Nucleus accumbens (tissue), 56 donors: Measurements from ENCODE around the gene MAST1.
"Not testable (repeated sequence)": the region's sequence is repeated elsewhere in the genome, so short reads cannot be mapped to it uniquely, and the experiment has no call there.

Source experiments
- DNase-seq, 56 donors: peaks; one replicate each; lab custom pipeline; 2025; lab: John Stamatoyannopoulos, UW

The MAST1 gene

GRCh38 chr19:12800466-12800770 lies 37.9 kb upstream of the MAST1 start:
- no peak for DNase-seq

GRCh38 chr19:12800923-12801465 lies 37.3 kb upstream of the MAST1 start:
- DNase-seq = peak in 21 of 56 donors; percentile 18 to 56 (median 40)

- DNase-seq = peak in 50 of 56 donors; percentile 16 to 88 (median 67)
These were observed 36.6 kb upstream of the MAST1 start, which contains the start of the genes PRDX2 and THSD8 for GRCh38 chr19:12801466-12802266. Gene PRDX2, minus strand, starts transcription at chr19:12801800. Its CDS starts 539 bp downstream, at chr19:12801261. Gene THSD8, plus strand, starts transcription at chr19:12802069. Its CDS starts 3 bp downstream, at chr19:12802072.

- peak in 3 of 56 donors; percentile 23 to 49 (median 41) for DNase-seq
These were observed 35.8 kb upstream of the MAST1 start for GRCh38 chr19:12802267-12803106.

- no peak for DNase-seq
These were observed 34.3 kb upstream of the MAST1 start for GRCh38 chr19:12804051-12804450.

GRCh38 chr19:12806242-12807081 lies 31.9 kb upstream of the MAST1 start, which contains the start of gene RNASEH2A:
Gene RNASEH2A, plus strand, starts transcription at chr19:12806584. Its CDS starts 90 bp downstream, at chr19:12806674.
- DNase-seq = peak in 53 of 56 donors; percentile 45 to 92 (median 79)

DNA sequence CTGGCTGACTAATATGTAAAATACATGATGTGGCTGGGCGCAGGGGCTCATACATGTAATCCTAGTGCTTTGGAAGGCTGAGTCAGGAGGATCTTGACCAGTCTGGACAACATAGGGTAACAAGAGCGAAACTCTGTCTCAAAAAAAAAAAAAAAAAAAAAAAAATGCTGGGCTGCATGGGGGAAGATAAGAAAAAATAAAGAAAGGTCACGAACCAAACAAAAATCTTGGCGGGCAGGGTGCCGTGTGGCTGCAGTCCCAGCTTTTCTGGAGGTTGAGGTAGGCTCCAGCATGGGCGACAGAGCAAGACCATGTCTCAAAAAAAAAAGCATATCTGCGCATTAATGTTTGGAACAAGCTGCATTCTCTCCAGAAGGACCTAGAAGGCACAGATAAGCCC lies 23.2 kb upstream of the MAST1 start:
- no peak for DNase-seq

- DNase-seq = not testable (repeated sequence)
These were observed 21.1 kb upstream of the MAST1 start for GRCh38 chr19:12817188-12817587.

GRCh38 chr19:12817810-12818209 lies 20.5 kb upstream of the MAST1 start:
- DNase-seq = not testable (repeated sequence)

GRCh38 chr19:12821761-12822160 lies 16.6 kb upstream of the MAST1 start:
- no peak for DNase-seq

DNA sequence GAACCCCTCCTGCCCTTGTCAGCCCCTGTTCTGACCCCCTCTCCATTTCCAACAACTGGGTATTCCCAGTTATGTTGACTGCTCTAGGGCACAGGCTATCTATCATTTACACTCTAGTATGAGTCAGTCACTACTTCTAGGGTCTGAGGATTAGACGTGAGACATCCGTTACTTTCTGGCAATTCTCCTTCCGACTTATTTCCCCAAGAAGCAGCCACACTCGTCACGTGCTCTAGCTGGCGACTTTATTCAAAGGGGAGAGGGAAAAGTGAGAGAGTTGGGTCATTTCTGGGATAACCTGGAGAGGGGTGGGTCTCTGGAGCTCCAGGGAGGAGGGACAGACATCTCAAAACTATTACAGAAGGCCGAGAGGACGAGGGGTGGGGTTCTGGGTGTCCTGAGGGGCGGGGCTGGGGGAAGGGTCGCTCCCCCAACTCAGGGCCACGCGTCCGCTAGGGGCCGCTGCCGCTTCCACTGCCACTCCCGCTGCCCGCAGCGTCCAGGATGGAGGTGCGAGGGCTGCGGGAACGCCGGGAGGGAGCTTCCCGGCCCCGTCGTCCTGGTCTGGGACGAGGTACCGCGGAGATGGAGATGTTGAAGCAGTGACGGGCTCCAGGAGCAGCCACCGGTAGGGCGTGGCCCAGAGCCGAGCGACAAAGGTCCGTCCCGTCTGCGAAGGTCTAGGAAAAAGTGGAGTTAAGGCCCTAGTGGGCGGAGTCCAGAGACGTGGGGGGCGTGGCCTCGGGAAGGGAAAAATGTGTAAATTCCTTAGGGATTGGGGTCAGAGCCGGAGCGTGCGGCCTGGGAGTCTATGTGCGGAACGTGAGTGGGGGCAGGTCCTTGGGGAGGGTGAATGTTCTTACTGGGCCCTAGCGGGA lies 12.8 kb upstream of the MAST1 start:
- no peak for DNase-seq

GRCh38 chr19:12828494-12828893 lies 9.8 kb upstream of the MAST1 start:
- DNase-seq = peak in 2 of 56 donors; percentile 3 to 20

- DNase-seq = no peak
These were observed 4.9 kb upstream of the MAST1 start for GRCh38 chr19:12833418-12833737.

DNA sequence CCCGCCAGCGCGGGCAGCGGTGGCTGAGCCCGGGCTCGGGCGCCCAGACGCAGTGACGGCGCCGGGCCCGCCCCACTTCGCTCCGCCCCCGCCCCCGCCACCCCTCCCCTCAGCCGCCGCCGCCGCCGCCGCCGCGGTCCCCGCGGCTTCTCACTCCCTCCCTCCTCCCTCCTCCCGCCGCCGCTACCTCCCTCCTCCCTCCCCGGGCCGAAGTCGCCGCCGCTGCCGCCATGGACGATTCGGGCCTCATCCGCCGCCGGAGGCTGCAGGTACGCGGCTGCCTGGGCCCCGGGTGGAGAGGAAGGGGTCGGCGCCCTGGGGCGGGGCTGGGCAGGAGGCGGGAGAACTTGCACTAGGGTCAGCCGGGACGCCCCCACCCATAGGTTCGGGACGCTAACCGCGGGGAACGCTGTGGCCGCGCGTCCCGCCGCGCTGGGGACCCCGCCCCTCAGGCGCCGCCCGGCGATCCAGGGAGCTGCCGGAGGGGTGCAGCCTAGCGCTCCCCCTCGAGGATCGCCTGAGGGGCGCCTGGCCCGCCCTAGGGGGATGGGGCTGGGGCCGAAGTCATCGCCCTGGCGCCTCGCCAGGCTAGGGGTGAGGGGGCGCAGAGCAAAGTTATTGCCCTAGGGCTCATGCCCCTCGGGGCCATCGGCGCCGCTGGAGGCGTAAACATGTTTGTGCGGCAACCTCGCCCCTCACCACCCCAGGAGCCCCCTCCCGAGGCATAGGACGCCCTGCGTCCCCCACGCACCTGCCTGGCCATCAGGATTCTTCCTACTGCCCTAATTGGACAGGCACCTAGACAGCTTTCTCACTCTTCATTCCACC lies 4.4 kb upstream of the MAST1 start:
- peak in 6 of 56 donors; percentile 6 to 44 (median 12) for DNase-seq

GRCh38 chr19:12834566-12834943 lies 3.8 kb upstream of the MAST1 start, which contains the start of gene RTBDN:
Gene RTBDN, minus strand, starts transcription at chr19:12834579. Its CDS starts 4,600 bp downstream, at chr19:12829979.
- no peak for DNase-seq

DNA sequence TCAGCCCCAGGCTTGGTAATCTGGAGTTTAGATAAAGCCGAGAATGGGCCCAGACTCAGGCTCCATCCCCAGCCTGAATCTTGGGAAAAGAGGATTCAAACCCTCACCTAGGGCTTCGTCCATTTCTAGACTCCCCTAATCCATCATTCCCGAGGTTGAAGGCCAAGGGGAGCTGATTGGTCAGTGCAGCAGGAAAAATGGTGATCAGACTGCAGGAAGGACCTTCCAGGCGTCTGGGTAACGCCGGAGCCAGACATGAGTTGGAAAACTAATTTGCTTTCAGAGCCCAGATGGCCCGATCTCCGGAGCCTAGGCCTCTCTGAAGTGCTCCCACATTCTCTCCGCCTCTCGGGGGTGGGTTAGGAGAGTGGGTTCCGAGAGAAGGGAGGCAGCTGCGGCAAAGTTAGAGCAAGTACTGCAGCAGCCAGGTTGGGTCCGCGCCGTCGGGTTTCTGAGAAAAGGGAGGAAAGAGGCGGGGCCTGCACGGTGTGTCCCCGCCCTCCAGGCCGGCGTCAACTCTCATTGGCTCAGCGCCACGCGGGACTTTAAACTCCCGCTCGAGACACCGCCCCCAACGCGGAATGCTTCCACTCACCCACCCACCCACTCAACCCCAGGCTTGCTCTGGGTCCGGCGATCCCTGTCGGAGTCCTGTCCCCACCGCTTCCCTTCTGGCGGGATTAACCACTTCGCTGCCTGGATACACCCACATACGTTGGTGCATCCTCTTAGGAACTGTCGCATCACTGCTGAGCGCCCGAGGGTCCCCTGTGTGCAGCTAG lies 3.1 kb upstream of the MAST1 start:
- peak in 4 of 56 donors; percentile 6 to 39 (median 16) for DNase-seq

DNA sequence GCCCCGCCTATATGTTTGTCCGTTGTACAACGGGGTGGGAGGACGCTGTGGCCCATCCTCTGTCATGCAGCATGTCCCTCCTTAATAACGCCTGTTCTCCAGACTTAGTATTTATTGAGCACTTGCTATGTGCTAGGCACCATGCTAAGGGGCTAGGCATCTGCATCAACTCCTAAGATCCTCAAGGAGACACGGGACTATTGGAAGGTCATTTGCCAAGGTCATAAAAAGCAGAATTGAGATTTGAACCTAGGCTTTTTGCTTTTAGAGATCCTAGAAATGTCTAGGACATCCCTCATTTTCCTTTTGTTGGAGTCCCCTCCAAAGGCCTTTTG lies 1.8 kb upstream of the MAST1 start:
- no peak for DNase-seq
